GM19025 (cell line): Measurements from ENCODE around the gene COBLL1.
"Not testable (repeated sequence)": the region's sequence is repeated elsewhere in the genome, so short reads cannot be mapped to it uniquely, and the experiment has no call there.

Source experiments
- ATAC-seq: cut with Tn5 transposase; IDR thresholded peaks from one replicate; pipeline ENCODE4 v1.9.1; 2021; ENCODE audit warnings: mild to moderate bottlenecking, low read depth, moderate library complexity; ENCODE audit not compliant: unreplicated experiment

The COBLL1 gene

GRCh38 chr2:164725542-164725941, 116.1 kb downstream of the COBLL1 start:
- ATAC-seq, result no peak

GRCh38 chr2:164722616-164723338, 118.8 kb downstream of the COBLL1 start:
- ATAC-seq, result no peak

GRCh38 chr2:164721430-164721829, 120.2 kb downstream of the COBLL1 start:
- no peak for ATAC-seq

GRCh38 chr2:164719996-164720941, 121.4 kb downstream of the COBLL1 start:
- ATAC-seq, result no peak

GRCh38 chr2:164717000-164717803, 124.4 kb downstream of the COBLL1 start:
- no peak for ATAC-seq

GRCh38 chr2:164714471-164714870, 127.2 kb downstream of the COBLL1 start:
- ATAC-seq, result no peak

- no peak for ATAC-seq
These were observed 129.9 kb downstream of the COBLL1 start for GRCh38 chr2:164711766-164712138.

GRCh38 chr2:164710837-164711765, 130.5 kb downstream of the COBLL1 start:
- ATAC-seq, result no peak

GRCh38 chr2:164710252-164710836, 131.3 kb downstream of the COBLL1 start:
- not testable (repeated sequence) for ATAC-seq

- no peak for ATAC-seq
These were observed 135.1 kb downstream of the COBLL1 start for GRCh38 chr2:164706522-164706921.

- no peak for ATAC-seq
These were observed 136.0 kb downstream of the COBLL1 start for GRCh38 chr2:164705412-164706167.

GRCh38 chr2:164703915-164704706, 137.5 kb downstream of the COBLL1 start:
- no peak for ATAC-seq

- no peak for ATAC-seq
These were observed 140.1 kb downstream of the COBLL1 start for GRCh38 chr2:164701565-164701964.

GRCh38 chr2:164700390-164700789, 141.2 kb downstream of the COBLL1 start:
- ATAC-seq, result no peak

GRCh38 chr2:164697688-164698461, 143.7 kb downstream of the COBLL1 start:
- ATAC-seq, result no peak

- ATAC-seq, result no peak
These were observed 145.0 kb downstream of the COBLL1 start for GRCh38 chr2:164696634-164697033.

- no peak for ATAC-seq
These were observed 147.3 kb downstream of the COBLL1 start for GRCh38 chr2:164694275-164694695.
